NB4 (cell line): ENCODE measurements around the gene CHRD.

Source experiments
- POLR2A ChIP-seq: IDR thresholded peaks from 2 replicates; pipeline ENCODE4 v1.6.1; 2011; ENCODE audit warnings: mild to moderate bottlenecking; ENCODE audit not compliant: insufficient read length; ENCODE audit errors: extremely low read depth
- TF ChIP-seq, protein P1 (sequence below): IDR thresholded peaks from one replicate; pipeline ENCODE4 v1.5.1; 2012; ENCODE audit warnings: low read depth, low read length
- TF ChIP-seq, protein P2 (sequence below): IDR thresholded peaks from 2 replicates; pipeline ENCODE4 v1.6.1; 2011; ENCODE audit warnings: low read depth, low read length

DNA sequence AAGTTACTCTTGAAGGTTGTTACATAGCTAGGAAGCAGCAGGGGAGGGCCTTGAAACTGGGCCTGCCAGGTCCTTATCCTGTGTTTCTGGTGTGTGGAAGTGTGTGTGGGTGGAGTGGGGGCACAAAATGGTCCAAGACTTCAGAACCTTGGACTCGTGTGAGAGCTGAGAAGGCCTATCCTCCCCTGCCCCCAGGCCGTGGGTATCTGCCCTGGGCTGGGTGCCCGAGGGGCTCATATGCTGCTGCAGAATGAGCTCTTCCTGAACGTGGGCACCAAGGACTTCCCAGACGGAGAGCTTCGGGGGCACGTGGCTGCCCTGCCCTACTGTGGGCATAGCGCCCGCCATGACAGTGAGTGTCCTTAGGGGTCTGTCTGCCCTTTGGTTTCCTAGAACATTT is 4.5 kb downstream of the CHRD start:
- TF ChIP-seq POLR2A: no peak
- TF ChIP-seq, protein P1, sequence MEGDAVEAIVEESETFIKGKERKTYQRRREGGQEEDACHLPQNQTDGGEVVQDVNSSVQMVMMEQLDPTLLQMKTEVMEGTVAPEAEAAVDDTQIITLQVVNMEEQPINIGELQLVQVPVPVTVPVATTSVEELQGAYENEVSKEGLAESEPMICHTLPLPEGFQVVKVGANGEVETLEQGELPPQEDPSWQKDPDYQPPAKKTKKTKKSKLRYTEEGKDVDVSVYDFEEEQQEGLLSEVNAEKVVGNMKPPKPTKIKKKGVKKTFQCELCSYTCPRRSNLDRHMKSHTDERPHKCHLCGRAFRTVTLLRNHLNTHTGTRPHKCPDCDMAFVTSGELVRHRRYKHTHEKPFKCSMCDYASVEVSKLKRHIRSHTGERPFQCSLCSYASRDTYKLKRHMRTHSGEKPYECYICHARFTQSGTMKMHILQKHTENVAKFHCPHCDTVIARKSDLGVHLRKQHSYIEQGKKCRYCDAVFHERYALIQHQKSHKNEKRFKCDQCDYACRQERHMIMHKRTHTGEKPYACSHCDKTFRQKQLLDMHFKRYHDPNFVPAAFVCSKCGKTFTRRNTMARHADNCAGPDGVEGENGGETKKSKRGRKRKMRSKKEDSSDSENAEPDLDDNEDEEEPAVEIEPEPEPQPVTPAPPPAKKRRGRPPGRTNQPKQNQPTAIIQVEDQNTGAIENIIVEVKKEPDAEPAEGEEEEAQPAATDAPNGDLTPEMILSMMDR: no peak
- TF ChIP-seq, protein P2, sequence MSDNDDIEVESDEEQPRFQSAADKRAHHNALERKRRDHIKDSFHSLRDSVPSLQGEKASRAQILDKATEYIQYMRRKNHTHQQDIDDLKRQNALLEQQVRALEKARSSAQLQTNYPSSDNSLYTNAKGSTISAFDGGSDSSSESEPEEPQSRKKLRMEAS: no peak
